Neural crest cell (in vitro differentiated cells): Measurements from ENCODE around the gene KDM6A. TPM values are rescaled to one million over a fixed set of nuclear protein-coding genes. Genes with fewer than 3 reads are reported as not detected.

Experiments used
- DNase-seq: peaks from one replicate; pipeline ENCODE4 v3.0.0; 2021; ENCODE audit warnings: low read depth, mixed read lengths, low spot score
- H3K27ac Mint-ChIP-seq: one replicate; pipeline ENCODE4 v1.8.0; 2021; ENCODE audit warnings: mild to moderate bottlenecking, mixed read lengths; ENCODE audit not compliant: unreplicated experiment
- H3K27me3 Mint-ChIP-seq: 2 replicates; pipeline ENCODE4 v1.8.0; 2021; ENCODE audit warnings: low read depth, mild to moderate bottlenecking, mixed read lengths
- H3K36me3 Mint-ChIP-seq: 2 replicates; pipeline ENCODE4 v1.8.0; 2021; ENCODE audit warnings: low read depth, mild to moderate bottlenecking, mixed read lengths
- H3K4me1 Mint-ChIP-seq: 2 replicates; pipeline ENCODE4 v1.8.0; 2021; ENCODE audit warnings: mixed read lengths
- H3K4me3 Mint-ChIP-seq: one replicate; pipeline ENCODE4 v1.8.0; 2021; ENCODE audit warnings: mild to moderate bottlenecking, mixed read lengths
- H3K9me3 Mint-ChIP-seq: 2 replicates; pipeline ENCODE4 v1.8.0; 2021; ENCODE audit warnings: mixed read lengths
- CTCF ChIP-seq: fragments of 200-600 bp; sonication (generic); conservative IDR thresholded peaks from 2 replicates; pipeline ENCODE4 v1.5.0; 2021; ENCODE audit warnings: antibody characterized with exemption, mild to moderate bottlenecking
- total RNA-seq: library from RNA; stranded (reverse); gene quantifications from 2 replicates; pipeline ENCODE4 v1.2.1, GENCODE V29; 2021

Gene KDM6A
- total RNA-seq, 1 donor from 2014 or later = 21.4 TPM

- no peak for TF ChIP-seq CTCF
- Mint-ChIP-seq H3K4me1 (no peaks in the 10 kb centered on the region), H3K9me3 (peaks cover 22% of the 10 kb centered on the region), H3K36me3 (peaks cover 21% of the 10 kb centered on the region), H3K4me3 (no peak overlapping the region), H3K27ac (no peak overlapping the region), H3K27me3 (no peaks in the 10 kb centered on the region)
- DNase-seq = no peak
Observed at GRCh38 chrX:44891642-44892041, 18.7 kb downstream of the KDM6A start.

- Mint-ChIP-seq H3K27me3 (no peaks in the 10 kb centered on the region), H3K36me3 (peaks cover 14% of the 10 kb centered on the region), H3K27ac (no peak overlapping the region), H3K9me3 (peaks cover 10% of the 10 kb centered on the region), H3K4me1 (peaks cover 13% of the 10 kb centered on the region), H3K4me3 (no peak overlapping the region)
- no peak for TF ChIP-seq CTCF
- DNase-seq = no peak
Observed at GRCh38 chrX:44896876-44897186, 23.8 kb downstream of the KDM6A start.

GRCh38 chrX:44897539-44897938, 24.6 kb downstream of the KDM6A start:
- peaks cover 10% of the 10 kb centered on the region for H3K9me3 Mint-ChIP-seq
- no peaks in the 10 kb centered on the region for H3K27me3 Mint-ChIP-seq
- no peak overlapping the region for H3K4me3 Mint-ChIP-seq
- DNase-seq = no peak
- H3K27ac Mint-ChIP-seq = no peak overlapping the region
- TF ChIP-seq CTCF = no peak
- peaks cover 13% of the 10 kb centered on the region for H3K4me1 Mint-ChIP-seq
- H3K36me3 Mint-ChIP-seq = peaks cover 13% of the 10 kb centered on the region

GRCh38 chrX:44898411-44899221, 25.6 kb downstream of the KDM6A start:
- no peak for DNase-seq
- no peak for TF ChIP-seq CTCF
- peak overlapping the region; percentile 60 for H3K27ac Mint-ChIP-seq
- H3K27me3 Mint-ChIP-seq = no peaks in the 10 kb centered on the region
- H3K4me3 Mint-ChIP-seq = no peak overlapping the region
- H3K36me3 Mint-ChIP-seq = peaks cover 16% of the 10 kb centered on the region
- H3K9me3 Mint-ChIP-seq = peaks cover 13% of the 10 kb centered on the region
- H3K4me1 Mint-ChIP-seq = peaks cover 20% of the 10 kb centered on the region

- no peak overlapping the region for H3K27ac Mint-ChIP-seq
- DNase-seq = no peak
- H3K27me3 Mint-ChIP-seq = no peaks in the 10 kb centered on the region
- peaks cover 33% of the 10 kb centered on the region for H3K4me1 Mint-ChIP-seq
- peaks cover 6% of the 10 kb centered on the region for H3K9me3 Mint-ChIP-seq
- H3K36me3 Mint-ChIP-seq = peaks cover 15% of the 10 kb centered on the region
- no peak overlapping the region for H3K4me3 Mint-ChIP-seq
- no peak for TF ChIP-seq CTCF
Observed at GRCh38 chrX:44899946-44900345, 27.0 kb downstream of the KDM6A start.
